Measurements from ENCODE around the gene SOX6.

GRCh38 chr11:16225623-16226022 lies 130.7 kb downstream of the SOX6 start:
- TF ChIP-seq CTCF (IDR thresholded peaks at IDR 0.05): no peak
- TF ChIP-seq POLR2AphosphoS5 (IDR thresholded peaks at IDR 0.05): no peak
- TF ChIP-seq POLR2A (IDR thresholded peaks at IDR 0.05): no peak
